ENCODE results near the gene OTOP3.

Gene OTOP3

GRCh38 chr17:74961657-74962350 lies 26.1 kb downstream of the OTOP3 start:
- no peak for TF ChIP-seq ZNF565 (CRISPR knock-in tag; conservative IDR thresholded peaks at IDR 0.05; ENCODE audit: low read depth)
- TF ChIP-seq ESRRG (CRISPR knock-in tag; IDR thresholded peaks at IDR 0.05) = no peak
- TF ChIP-seq, protein P1, sequence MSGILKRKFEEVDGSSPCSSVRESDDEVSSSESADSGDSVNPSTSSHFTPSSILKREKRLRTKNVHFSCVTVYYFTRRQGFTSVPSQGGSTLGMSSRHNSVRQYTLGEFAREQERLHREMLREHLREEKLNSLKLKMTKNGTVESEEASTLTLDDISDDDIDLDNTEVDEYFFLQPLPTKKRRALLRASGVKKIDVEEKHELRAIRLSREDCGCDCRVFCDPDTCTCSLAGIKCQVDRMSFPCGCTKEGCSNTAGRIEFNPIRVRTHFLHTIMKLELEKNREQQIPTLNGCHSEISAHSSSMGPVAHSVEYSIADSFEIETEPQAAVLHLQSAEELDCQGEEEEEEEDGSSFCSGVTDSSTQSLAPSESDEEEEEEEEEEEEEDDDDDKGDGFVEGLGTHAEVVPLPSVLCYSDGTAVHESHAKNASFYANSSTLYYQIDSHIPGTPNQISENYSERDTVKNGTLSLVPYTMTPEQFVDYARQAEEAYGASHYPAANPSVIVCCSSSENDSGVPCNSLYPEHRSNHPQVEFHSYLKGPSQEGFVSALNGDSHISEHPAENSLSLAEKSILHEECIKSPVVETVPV (CRISPR knock-in tag; IDR thresholded peaks at IDR 0.05) = no peak
- TF ChIP-seq TOX (CRISPR knock-in tag; IDR thresholded peaks at IDR 0.05; ENCODE audit: borderline replicate concordance) = no peak
- ATAC-seq = peak; percentile 92

DNA sequence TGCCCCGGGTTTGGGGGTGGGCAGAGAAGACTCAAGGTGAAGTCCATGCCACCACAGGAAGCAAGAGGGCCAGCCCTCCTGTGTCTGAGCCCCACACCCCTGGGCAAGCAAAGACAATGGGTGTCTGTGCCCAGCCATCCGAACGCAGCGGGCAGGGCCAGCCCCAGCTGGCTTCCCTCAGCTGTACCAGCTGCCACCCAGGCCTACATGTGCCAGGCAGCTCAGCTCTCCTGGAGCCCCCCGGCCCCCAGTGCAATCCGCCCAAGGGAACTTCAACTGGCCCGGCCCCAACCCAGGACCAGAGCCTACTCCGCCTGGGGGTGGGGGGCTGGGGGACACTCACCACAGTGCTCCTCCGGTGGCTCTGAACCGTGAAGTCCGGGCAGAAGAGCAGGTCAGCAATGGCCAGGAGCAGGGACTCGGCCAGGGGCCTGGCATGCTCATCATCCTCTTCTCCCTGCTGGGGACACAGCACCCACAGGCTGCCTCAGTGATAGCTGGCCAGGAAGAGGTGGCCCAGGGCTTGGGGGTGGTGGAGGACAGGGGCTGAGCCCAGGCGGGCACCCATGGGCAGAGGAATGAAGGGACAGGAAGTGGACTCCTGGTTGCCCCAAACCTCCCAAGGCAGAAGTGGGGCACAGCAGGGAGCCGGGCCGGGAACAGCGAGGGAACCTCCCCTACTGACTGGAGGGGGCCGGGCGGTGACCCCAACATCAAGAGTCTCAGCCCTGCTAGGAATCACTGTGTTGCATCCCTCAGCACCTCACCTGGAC lies 27.1 kb downstream of the OTOP3 start:
- ATAC-seq = no peak
- TF ChIP-seq ZNF70 (CRISPR knock-in tag; IDR thresholded peaks at IDR 0.05) (no peak), ZNF565 (CRISPR knock-in tag; conservative IDR thresholded peaks at IDR 0.05; ENCODE audit: low read depth) (no peak), TCF4 (CRISPR knock-in tag; IDR thresholded peaks at IDR 0.05; ENCODE audit: borderline replicate concordance) (no peak), TOX (CRISPR knock-in tag; IDR thresholded peaks at IDR 0.05; ENCODE audit: borderline replicate concordance) (no peak), RARB (CRISPR knock-in tag; IDR thresholded peaks at IDR 0.05) (no peak), PPARA (CRISPR knock-in tag; IDR thresholded peaks at IDR 0.05; ENCODE audit: borderline replicate concordance) (no peak), OSR1 (CRISPR knock-in tag; IDR thresholded peaks at IDR 0.05) (no peak)
- TF ChIP-seq, protein P1 (CRISPR knock-in tag; IDR thresholded peaks at IDR 0.05) = no peak
- TF ChIP-seq, protein P2, sequence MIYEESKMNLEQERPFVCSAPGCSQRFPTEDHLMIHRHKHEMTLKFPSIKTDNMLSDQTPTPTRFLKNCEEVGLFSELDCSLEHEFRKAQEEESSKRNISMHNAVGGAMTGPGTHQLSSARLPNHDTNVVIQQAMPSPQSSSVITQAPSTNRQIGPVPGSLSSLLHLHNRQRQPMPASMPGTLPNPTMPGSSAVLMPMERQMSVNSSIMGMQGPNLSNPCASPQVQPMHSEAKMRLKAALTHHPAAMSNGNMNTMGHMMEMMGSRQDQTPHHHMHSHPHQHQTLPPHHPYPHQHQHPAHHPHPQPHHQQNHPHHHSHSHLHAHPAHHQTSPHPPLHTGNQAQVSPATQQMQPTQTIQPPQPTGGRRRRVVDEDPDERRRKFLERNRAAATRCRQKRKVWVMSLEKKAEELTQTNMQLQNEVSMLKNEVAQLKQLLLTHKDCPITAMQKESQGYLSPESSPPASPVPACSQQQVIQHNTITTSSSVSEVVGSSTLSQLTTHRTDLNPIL (CRISPR knock-in tag; IDR thresholded peaks at IDR 0.05; ENCODE audit: low read depth) = no peak

DNA sequence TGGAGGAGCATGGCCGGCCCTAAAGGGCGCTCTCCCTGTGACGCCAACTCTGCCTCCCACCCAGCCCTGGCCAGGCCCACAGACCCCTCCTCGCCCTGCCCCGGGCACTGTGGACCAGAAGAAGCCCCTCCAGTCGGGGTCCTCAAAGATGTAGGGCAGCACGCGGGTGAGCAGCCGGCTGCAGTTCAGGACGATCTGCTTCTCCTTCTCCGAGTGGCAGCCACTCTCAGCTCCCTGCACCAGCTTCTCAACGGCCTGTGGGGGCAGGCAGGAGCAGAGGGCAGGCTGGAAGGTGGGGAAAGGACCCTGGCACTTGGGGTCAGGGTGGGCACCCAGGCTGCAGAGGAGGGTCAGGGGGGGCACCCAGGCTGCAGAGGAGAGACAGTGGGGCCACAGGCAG lies 28.0 kb downstream of the OTOP3 start:
- TF ChIP-seq, protein P2 (CRISPR knock-in tag; IDR thresholded peaks at IDR 0.05; ENCODE audit: low read depth) = no peak
- no peak for TF ChIP-seq BACH2 (CRISPR knock-in tag; IDR thresholded peaks at IDR 0.05; ENCODE audit: borderline replicate concordance)
- TF ChIP-seq TCF4 (CRISPR knock-in tag; IDR thresholded peaks at IDR 0.05; ENCODE audit: borderline replicate concordance) = no peak
- TF ChIP-seq SNAI2 (CRISPR knock-in tag; IDR thresholded peaks at IDR 0.05) = no peak
- TF ChIP-seq ZNF70 (CRISPR knock-in tag; IDR thresholded peaks at IDR 0.05) = no peak
- TF ChIP-seq, protein P3, sequence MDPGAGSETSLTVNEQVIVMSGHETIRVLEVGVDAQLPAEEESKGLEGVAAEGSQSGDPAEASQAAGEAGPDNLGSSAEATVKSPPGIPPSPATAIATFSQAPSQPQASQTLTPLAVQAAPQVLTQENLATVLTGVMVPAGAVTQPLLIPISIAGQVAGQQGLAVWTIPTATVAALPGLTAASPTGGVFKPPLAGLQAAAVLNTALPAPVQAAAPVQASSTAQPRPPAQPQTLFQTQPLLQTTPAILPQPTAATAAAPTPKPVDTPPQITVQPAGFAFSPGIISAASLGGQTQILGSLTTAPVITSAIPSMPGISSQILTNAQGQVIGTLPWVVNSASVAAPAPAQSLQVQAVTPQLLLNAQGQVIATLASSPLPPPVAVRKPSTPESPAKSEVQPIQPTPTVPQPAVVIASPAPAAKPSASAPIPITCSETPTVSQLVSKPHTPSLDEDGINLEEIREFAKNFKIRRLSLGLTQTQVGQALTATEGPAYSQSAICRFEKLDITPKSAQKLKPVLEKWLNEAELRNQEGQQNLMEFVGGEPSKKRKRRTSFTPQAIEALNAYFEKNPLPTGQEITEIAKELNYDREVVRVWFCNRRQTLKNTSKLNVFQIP (CRISPR knock-in tag; IDR thresholded peaks at IDR 0.05; ENCODE audit: borderline replicate concordance, low read depth) = no peak
- no peak for TF ChIP-seq ZFP3 (CRISPR knock-in tag; IDR thresholded peaks at IDR 0.05)
- no peak for TF ChIP-seq PPARA (CRISPR knock-in tag; IDR thresholded peaks at IDR 0.05; ENCODE audit: borderline replicate concordance)
- no peak for TF ChIP-seq GLIS3 (CRISPR knock-in tag; IDR thresholded peaks at IDR 0.05)
- TF ChIP-seq ESRRG (CRISPR knock-in tag; IDR thresholded peaks at IDR 0.05) = no peak
- no peak for TF ChIP-seq ZNF8 (CRISPR knock-in tag; IDR thresholded peaks at IDR 0.05)
- TF ChIP-seq RARB (CRISPR knock-in tag; IDR thresholded peaks at IDR 0.05) = no peak
- TF ChIP-seq, protein P1 (CRISPR knock-in tag; IDR thresholded peaks at IDR 0.05) = no peak
- no peak for TF ChIP-seq PATZ1 (CRISPR knock-in tag; IDR thresholded peaks at IDR 0.05; ENCODE audit: borderline replicate concordance)
- no peak for TF ChIP-seq OSR1 (CRISPR knock-in tag; IDR thresholded peaks at IDR 0.05)
- no peak for TF ChIP-seq TOX (CRISPR knock-in tag; IDR thresholded peaks at IDR 0.05; ENCODE audit: borderline replicate concordance)
- TF ChIP-seq ZNF565 (CRISPR knock-in tag; conservative IDR thresholded peaks at IDR 0.05; ENCODE audit: low read depth) = no peak
- TF ChIP-seq, protein P4, sequence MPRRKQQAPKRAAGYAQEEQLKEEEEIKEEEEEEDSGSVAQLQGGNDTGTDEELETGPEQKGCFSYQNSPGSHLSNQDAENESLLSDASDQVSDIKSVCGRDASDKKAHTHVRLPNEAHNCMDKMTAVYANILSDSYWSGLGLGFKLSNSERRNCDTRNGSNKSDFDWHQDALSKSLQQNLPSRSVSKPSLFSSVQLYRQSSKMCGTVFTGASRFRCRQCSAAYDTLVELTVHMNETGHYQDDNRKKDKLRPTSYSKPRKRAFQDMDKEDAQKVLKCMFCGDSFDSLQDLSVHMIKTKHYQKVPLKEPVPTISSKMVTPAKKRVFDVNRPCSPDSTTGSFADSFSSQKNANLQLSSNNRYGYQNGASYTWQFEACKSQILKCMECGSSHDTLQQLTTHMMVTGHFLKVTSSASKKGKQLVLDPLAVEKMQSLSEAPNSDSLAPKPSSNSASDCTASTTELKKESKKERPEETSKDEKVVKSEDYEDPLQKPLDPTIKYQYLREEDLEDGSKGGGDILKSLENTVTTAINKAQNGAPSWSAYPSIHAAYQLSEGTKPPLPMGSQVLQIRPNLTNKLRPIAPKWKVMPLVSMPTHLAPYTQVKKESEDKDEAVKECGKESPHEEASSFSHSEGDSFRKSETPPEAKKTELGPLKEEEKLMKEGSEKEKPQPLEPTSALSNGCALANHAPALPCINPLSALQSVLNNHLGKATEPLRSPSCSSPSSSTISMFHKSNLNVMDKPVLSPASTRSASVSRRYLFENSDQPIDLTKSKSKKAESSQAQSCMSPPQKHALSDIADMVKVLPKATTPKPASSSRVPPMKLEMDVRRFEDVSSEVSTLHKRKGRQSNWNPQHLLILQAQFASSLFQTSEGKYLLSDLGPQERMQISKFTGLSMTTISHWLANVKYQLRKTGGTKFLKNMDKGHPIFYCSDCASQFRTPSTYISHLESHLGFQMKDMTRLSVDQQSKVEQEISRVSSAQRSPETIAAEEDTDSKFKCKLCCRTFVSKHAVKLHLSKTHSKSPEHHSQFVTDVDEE (CRISPR knock-in tag; IDR thresholded peaks at IDR 0.05) = no peak
- no peak for TF ChIP-seq ZC3H10 (CRISPR knock-in tag; IDR thresholded peaks at IDR 0.05)
- TF ChIP-seq CSDC2 (CRISPR knock-in tag; IDR thresholded peaks at IDR 0.05) = no peak
- ATAC-seq = no peak
